SK-N-SH (cell line): Measurements from ENCODE around the gene CDKAL1.

Experiments
- CHD2 ChIP-seq: fragments of 150-350 bp; IDR thresholded peaks from 2 replicates; pipeline ENCODE4 v1.6.1; 2018; ENCODE audit warnings: low read length; ENCODE audit not compliant: partially characterized antibody
- FOSL2 ChIP-seq: IDR thresholded peaks from 2 replicates; pipeline ENCODE4 v1.4.0; 2012; ENCODE audit warnings: low read depth, mild to moderate bottlenecking, moderate library complexity, borderline replicate concordance
- GABPA ChIP-seq: IDR thresholded peaks from 2 replicates; pipeline ENCODE4 v1.4.0; 2012; ENCODE audit warnings: low read depth, mild to moderate bottlenecking
- PBX3 ChIP-seq: IDR thresholded peaks from 2 replicates; pipeline ENCODE4; 2012
- RAD21 ChIP-seq: IDR thresholded peaks from 2 replicates; pipeline ENCODE4 v1.6.1; 2012; ENCODE audit warnings: mild to moderate bottlenecking, low read length
- REST ChIP-seq: IDR thresholded peaks from 2 replicates; pipeline ENCODE4 v1.6.1; 2012; ENCODE audit warnings: mild to moderate bottlenecking, low read depth, low read length, moderate library complexity
- RFX5 ChIP-seq: IDR thresholded peaks from 2 replicates; pipeline ENCODE4 v1.6.1; 2012; ENCODE audit warnings: mild to moderate bottlenecking, improper control_type of control experiment, low read length
- RXRA ChIP-seq: IDR thresholded peaks from 2 replicates; pipeline ENCODE4 v1.4.0; 2012; ENCODE audit warnings: low read depth, mild to moderate bottlenecking, borderline replicate concordance
- SMC3 ChIP-seq: IDR thresholded peaks from 2 replicates; pipeline ENCODE4 v1.6.1; 2012; ENCODE audit warnings: low read depth, low read length, improper control_type of control experiment
- TCF12 ChIP-seq: IDR thresholded peaks from 2 replicates; pipeline ENCODE4 v1.4.0; 2012
- TF ChIP-seq, protein P1 (sequence below): fragments of 200-600 bp; sonication (generic); IDR thresholded peaks from 2 replicates; pipeline ENCODE4 v1.6.1; 2017; ENCODE audit warnings: antibody characterized with exemption, mild to moderate bottlenecking, moderate library complexity
- TF ChIP-seq, protein P2 (sequence below): IDR thresholded peaks from 2 replicates; pipeline ENCODE4 v1.4.0; 2012; ENCODE audit warnings: low read depth, borderline replicate concordance

GRCh38 chr6:20847904-20848303 is 313.6 kb downstream of the CDKAL1 start:
- TF ChIP-seq SMC3 (no peak), RXRA (no peak), FOSL2 (no peak), REST (no peak), RFX5 (no peak), CHD2 (no peak), GABPA (no peak), RAD21 (no peak), PBX3 (no peak), TCF12 (no peak)
- TF ChIP-seq, protein P1, sequence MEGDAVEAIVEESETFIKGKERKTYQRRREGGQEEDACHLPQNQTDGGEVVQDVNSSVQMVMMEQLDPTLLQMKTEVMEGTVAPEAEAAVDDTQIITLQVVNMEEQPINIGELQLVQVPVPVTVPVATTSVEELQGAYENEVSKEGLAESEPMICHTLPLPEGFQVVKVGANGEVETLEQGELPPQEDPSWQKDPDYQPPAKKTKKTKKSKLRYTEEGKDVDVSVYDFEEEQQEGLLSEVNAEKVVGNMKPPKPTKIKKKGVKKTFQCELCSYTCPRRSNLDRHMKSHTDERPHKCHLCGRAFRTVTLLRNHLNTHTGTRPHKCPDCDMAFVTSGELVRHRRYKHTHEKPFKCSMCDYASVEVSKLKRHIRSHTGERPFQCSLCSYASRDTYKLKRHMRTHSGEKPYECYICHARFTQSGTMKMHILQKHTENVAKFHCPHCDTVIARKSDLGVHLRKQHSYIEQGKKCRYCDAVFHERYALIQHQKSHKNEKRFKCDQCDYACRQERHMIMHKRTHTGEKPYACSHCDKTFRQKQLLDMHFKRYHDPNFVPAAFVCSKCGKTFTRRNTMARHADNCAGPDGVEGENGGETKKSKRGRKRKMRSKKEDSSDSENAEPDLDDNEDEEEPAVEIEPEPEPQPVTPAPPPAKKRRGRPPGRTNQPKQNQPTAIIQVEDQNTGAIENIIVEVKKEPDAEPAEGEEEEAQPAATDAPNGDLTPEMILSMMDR = no peak
- TF ChIP-seq, protein P2, sequence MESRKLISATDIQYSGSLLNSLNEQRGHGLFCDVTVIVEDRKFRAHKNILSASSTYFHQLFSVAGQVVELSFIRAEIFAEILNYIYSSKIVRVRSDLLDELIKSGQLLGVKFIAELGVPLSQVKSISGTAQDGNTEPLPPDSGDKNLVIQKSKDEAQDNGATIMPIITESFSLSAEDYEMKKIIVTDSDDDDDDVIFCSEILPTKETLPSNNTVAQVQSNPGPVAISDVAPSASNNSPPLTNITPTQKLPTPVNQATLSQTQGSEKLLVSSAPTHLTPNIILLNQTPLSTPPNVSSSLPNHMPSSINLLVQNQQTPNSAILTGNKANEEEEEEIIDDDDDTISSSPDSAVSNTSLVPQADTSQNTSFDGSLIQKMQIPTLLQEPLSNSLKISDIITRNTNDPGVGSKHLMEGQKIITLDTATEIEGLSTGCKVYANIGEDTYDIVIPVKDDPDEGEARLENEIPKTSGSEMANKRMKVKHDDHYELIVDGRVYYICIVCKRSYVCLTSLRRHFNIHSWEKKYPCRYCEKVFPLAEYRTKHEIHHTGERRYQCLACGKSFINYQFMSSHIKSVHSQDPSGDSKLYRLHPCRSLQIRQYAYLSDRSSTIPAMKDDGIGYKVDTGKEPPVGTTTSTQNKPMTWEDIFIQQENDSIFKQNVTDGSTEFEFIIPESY = no peak
